SK-N-SH (cell line): Measurements from ENCODE around the gene KCNIP4. TPM values are rescaled to one million over a fixed set of nuclear protein-coding genes. Genes with fewer than 3 reads are reported as not detected.
A peak's percentile ranks its signal among the peaks of the same experiment; 100 is the strongest.

Experiments used
- CTCF ChIA-PET: fragments of 300-600, 350-600 bp; formaldehyde crosslinking; extraction: SDS; loops from one replicate; lab custom pipeline; 2021; lab: Yijun Ruan, JAX
- POLR2A ChIA-PET: fragments of 350-600 bp; sonication (Branson Sonifier 250); formaldehyde crosslinking; extraction: SDS; loops from one replicate; lab custom pipeline; 2020; ENCODE audit warnings: antibody characterized with exemption, inconsistent platforms; lab: Yijun Ruan, JAX
- DNase-seq: peaks from one replicate; pipeline ENCODE4 v3.0.0; 2012
- H2AFZ ChIP-seq: fragments of 200-600 bp; sonication (generic); 2 replicates; pipeline ENCODE4 v1.8.1; 2016; ENCODE audit warnings: antibody characterized with exemption, mild to moderate bottlenecking, low read depth
- H3F3A ChIP-seq: fragments of 200-600 bp; sonication (generic); replicated peaks from 2 replicates; pipeline ENCODE3; 2016; ENCODE audit warnings: antibody characterized with exemption, mild to moderate bottlenecking; ENCODE audit not compliant: insufficient read depth
- H3K27ac ChIP-seq, 2 experiments: fragments of 200-500 bp in 1 of 2; fragments of 200-600 bp in 1 of 2; sonication (Bioruptor generic) in 1 of 2; sonication (generic), shearing (Covaris generic) in 1 of 2; 2 replicates each; pipeline versions ENCODE4 v1.5.1 to v1.6.1; 2014 to 2016; ENCODE audit warnings: low read depth in 2 of 2, inconsistent platforms in 1 of 2, low read length in 1 of 2, mild to moderate bottlenecking in 1 of 2, mixed read lengths in 1 of 2
- H3K27me3 ChIP-seq: fragments of 200-600 bp; sonication (generic), shearing (Covaris generic); 2 replicates; pipeline ENCODE4 v1.6.1; 2016; ENCODE audit warnings: mixed run types; ENCODE audit not compliant: insufficient read depth
- H3K36me3 ChIP-seq, 2 experiments: fragments of 200-500 bp in 1 of 2; fragments of 200-600 bp in 1 of 2; sonication (Bioruptor generic) in 1 of 2; sonication (generic) in 1 of 2; replicated peaks in 1 of 2; 2 replicates each; pipeline versions ENCODE3 to v1.5.1; 2014 to 2016; ENCODE audit warnings: low read length in 1 of 2, mild to moderate bottlenecking in 1 of 2; ENCODE audit not compliant: insufficient read depth in 2 of 2, control insufficient read depth in 1 of 2
- H3K4me1 ChIP-seq, 2 experiments: fragments of 200-500 bp in 1 of 2; fragments of 200-600 bp in 1 of 2; sonication (Bioruptor generic) in 1 of 2; sonication (generic), shearing (Covaris generic) in 1 of 2; 2 replicates each; pipeline versions ENCODE4 v1.5.1 to v1.6.1; 2014 to 2016; ENCODE audit warnings: low read depth in 1 of 2, low read length in 1 of 2, mixed run types in 1 of 2; ENCODE audit not compliant: insufficient read depth in 2 of 2, control insufficient read depth in 1 of 2
- H3K4me2 ChIP-seq: fragments of 200-600 bp; sonication (generic), shearing (Covaris generic); 2 replicates; pipeline ENCODE4 v1.6.1; 2017; ENCODE audit warnings: mixed run types
- H3K4me3 ChIP-seq, 2 experiments: fragments of 200-500 bp in 1 of 2; fragments of 200-600 bp in 1 of 2; sonication (Bioruptor generic) in 1 of 2; sonication (generic), shearing (Covaris generic) in 1 of 2; 2 replicates each; pipeline versions ENCODE4 v1.5.1 to v1.8.1; 2014 to 2016; ENCODE audit warnings: low read depth in 2 of 2, inconsistent platforms in 1 of 2, low read length in 1 of 2, mild to moderate bottlenecking in 1 of 2, mixed read lengths in 1 of 2, moderate library complexity in 1 of 2
- H3K79me2 ChIP-seq: fragments of 200-600 bp; sonication (generic); 2 replicates; pipeline ENCODE4 v1.8.1; 2017; ENCODE audit warnings: mild to moderate bottlenecking; ENCODE audit not compliant: insufficient read depth
- H3K9ac ChIP-seq: fragments of 200-600 bp; sonication (generic); 2 replicates; pipeline ENCODE4 v1.6.1; 2017; ENCODE audit warnings: mixed run types
- H3K9me2 ChIP-seq: fragments of 200-600 bp; sonication (generic); 2 replicates; pipeline ENCODE4 v1.6.1; 2017; ENCODE audit warnings: mixed run types
- H3K9me3 ChIP-seq: fragments of 200-600 bp; sonication (generic); 2 replicates; pipeline ENCODE4 v1.6.1; 2017; ENCODE audit warnings: mixed run types, mild to moderate bottlenecking, moderate library complexity
- H4K20me1 ChIP-seq: fragments of 200-600 bp; sonication (generic); 2 replicates; pipeline ENCODE4 v1.6.1; 2017; ENCODE audit warnings: mild to moderate bottlenecking, mixed run types; ENCODE audit not compliant: insufficient read depth
- CHD2 ChIP-seq: fragments of 150-350 bp; IDR thresholded peaks from 2 replicates; pipeline ENCODE4 v1.6.1; 2018; ENCODE audit warnings: low read length; ENCODE audit not compliant: partially characterized antibody
- ELF1 ChIP-seq: IDR thresholded peaks from 2 replicates; pipeline ENCODE4 v1.4.0; 2012
- EZH2phosphoT487 ChIP-seq: fragments of 200-600 bp; sonication (generic); IDR thresholded peaks from 2 replicates; pipeline ENCODE4 v1.6.1; 2017; ENCODE audit warnings: low read depth, mixed run types, mild to moderate bottlenecking, antibody characterized with exemption, moderate library complexity, borderline replicate concordance
- FOSL2 ChIP-seq: IDR thresholded peaks from 2 replicates; pipeline ENCODE4 v1.4.0; 2012; ENCODE audit warnings: low read depth, mild to moderate bottlenecking, moderate library complexity, borderline replicate concordance
- FOXJ3 ChIP-seq: sonication (generic); formaldehyde crosslinking; IDR thresholded peaks from 2 replicates; pipeline ENCODE4 v1.5.1; 2020; ENCODE audit warnings: mild to moderate bottlenecking, missing genetic modification reagents
- FOXM1 ChIP-seq: IDR thresholded peaks from 2 replicates; pipeline ENCODE4 v1.4.0; 2012; ENCODE audit warnings: low read depth, mild to moderate bottlenecking
- GABPA ChIP-seq: IDR thresholded peaks from 2 replicates; pipeline ENCODE4 v1.4.0; 2012; ENCODE audit warnings: low read depth, mild to moderate bottlenecking
- GATA2 ChIP-seq: sonication (generic); formaldehyde crosslinking; IDR thresholded peaks from 2 replicates; pipeline ENCODE4 v1.5.0; 2020; ENCODE audit warnings: mild to moderate bottlenecking, missing genetic modification reagents
- IRF3 ChIP-seq: fragments of 150-350 bp; IDR thresholded peaks from 2 replicates; pipeline ENCODE4 v1.6.1; 2016; ENCODE audit warnings: mild to moderate bottlenecking, low read depth, low read length
- JUND ChIP-seq: IDR thresholded peaks from 2 replicates; pipeline ENCODE4 v1.4.0; 2012
- MAX ChIP-seq: IDR thresholded peaks from 2 replicates; pipeline ENCODE4 v1.4.0; 2012; ENCODE audit warnings: low read depth
- MXI1 ChIP-seq: IDR thresholded peaks from 2 replicates; pipeline ENCODE4 v1.6.1; 2012; ENCODE audit warnings: mild to moderate bottlenecking, low read depth, low read length, improper control_type of control experiment
- NRF1 ChIP-seq: IDR thresholded peaks from 2 replicates; pipeline ENCODE4 v1.6.1; 2012; ENCODE audit warnings: low read depth, mild to moderate bottlenecking, low read length
- PBX3 ChIP-seq: IDR thresholded peaks from 2 replicates; pipeline ENCODE4; 2012
- POLR2AphosphoS5 ChIP-seq: IDR thresholded peaks from 2 replicates; pipeline ENCODE4 v1.6.1; 2012; ENCODE audit warnings: low read depth, low read length
- RAD21 ChIP-seq: IDR thresholded peaks from 2 replicates; pipeline ENCODE4 v1.6.1; 2012; ENCODE audit warnings: mild to moderate bottlenecking, low read length
- RCOR1 ChIP-seq: fragments of 150-350 bp; IDR thresholded peaks from 2 replicates; pipeline ENCODE4 v1.6.1; 2017; ENCODE audit warnings: antibody characterized with exemption, low read length
- REST ChIP-seq: IDR thresholded peaks from 2 replicates; pipeline ENCODE4 v1.6.1; 2012; ENCODE audit warnings: mild to moderate bottlenecking, low read depth, low read length, moderate library complexity
- RXRA ChIP-seq: IDR thresholded peaks from 2 replicates; pipeline ENCODE4 v1.4.0; 2012; ENCODE audit warnings: low read depth, mild to moderate bottlenecking, borderline replicate concordance
- SIN3A ChIP-seq: IDR thresholded peaks from 2 replicates; pipeline ENCODE4 v1.6.1; 2012; ENCODE audit warnings: low read depth, mild to moderate bottlenecking, low read length, moderate library complexity, borderline replicate concordance
- SMC3 ChIP-seq: IDR thresholded peaks from 2 replicates; pipeline ENCODE4 v1.6.1; 2012; ENCODE audit warnings: low read depth, low read length, improper control_type of control experiment
- TAF1 ChIP-seq: IDR thresholded peaks from 2 replicates; pipeline ENCODE4 v1.6.1; 2012; ENCODE audit warnings: low read depth, mild to moderate bottlenecking, low read length, moderate library complexity, borderline replicate concordance
- TEAD4 ChIP-seq: IDR thresholded peaks from 2 replicates; pipeline ENCODE4 v1.4.0; 2012; ENCODE audit warnings: mild to moderate bottlenecking, borderline replicate concordance; ENCODE audit not compliant: insufficient read depth
- USF1 ChIP-seq: IDR thresholded peaks from 2 replicates; pipeline ENCODE4 v1.4.0; 2012; ENCODE audit warnings: low read depth, borderline replicate concordance
- USF2 ChIP-seq: fragments of 150-350 bp; IDR thresholded peaks from 2 replicates; pipeline ENCODE4 v1.6.1; 2017; ENCODE audit warnings: antibody characterized with exemption, low read length, low read depth, borderline replicate concordance
- YY1 ChIP-seq: IDR thresholded peaks from 2 replicates; pipeline ENCODE4 v1.4.0; 2012; ENCODE audit warnings: low read depth, mild to moderate bottlenecking
- WGBS: methylation state at CpG from one replicate; pipeline ENCODE4 v1.1.6; 2017; ENCODE audit warnings: low lambda C conversion rate; 5-methylcytosine and 5-hydroxymethylcytosine counted together
- polyA plus RNA-seq, 3 experiments: library from polyadenylated mRNA; depleted of rRNA; stranded (reverse); fragments of >200 nt; gene quantifications; 2 replicates each; pipeline ENCODE4 v1.2.3, GENCODE V29; 2012

Gene KCNIP4
- polyA plus RNA-seq, 1 of the 3 experiments (the other 2 are of a cell fraction) = 0.18 TPM

GRCh38 chr4:21733894-21734630, 214.5 kb downstream of the KCNIP4 start:
- ChIA-PET CTCF (interaction anchor here (0.9 to 2.2 kb wide), 6 partner anchors 19 to 220 kb away, joined by 3 to 10 read pairs (median 6); no protein-coding TSS in a partner anchor), POLR2A (interaction anchor here (1.0 to 1.4 kb wide), 3 partner anchors 19 to 38 kb away, joined by 3 to 5 read pairs (median 4); no protein-coding TSS in a partner anchor)
- no peaks in the 10 kb centered on the region for H3K27me3 ChIP-seq
- no peaks in the 10 kb centered on the region for H3F3A ChIP-seq
- H3K36me3 ChIP-seq = no peaks in the 10 kb centered on the region
- peaks cover 0 to 29% of the 10 kb centered on the region in 2 experiments; a peak in 2 of 4 replicates for H3K4me1 ChIP-seq
- peak overlapping the region; percentile 4 to 98; a peak in 3 of 4 replicates for H3K27ac ChIP-seq
- WGBS = 0% methylated on average over 3 of the region's 3 CpGs
- H3K9me2 ChIP-seq = no peaks in the 10 kb centered on the region
- H3K4me3 ChIP-seq = no peak overlapping the region
- no peak overlapping the region for H2AFZ ChIP-seq
- no peaks in the 10 kb centered on the region for H3K9me3 ChIP-seq
- no peaks in the 10 kb centered on the region for H3K79me2 ChIP-seq
- H4K20me1 ChIP-seq = no peaks in the 10 kb centered on the region
- 0 out of 2 replicates have a peak overlapping the region, but pooled peaks have one; percentile 2 for H3K4me2 ChIP-seq
- peak; percentile 67 for DNase-seq
- H3K9ac ChIP-seq = no peak overlapping the region
- TF ChIP-seq PBX3 (peak; percentile 77), CHD2 (peak; percentile 88), FOSL2 (no peak), IRF3 (no peak), USF1 (no peak), GABPA (no peak), FOXJ3 (peak; percentile 96), ELF1 (no peak), USF2 (no peak), TAF1 (no peak), REST (no peak), EZH2phosphoT487 (no peak), JUND (peak; percentile 27; the same call in 1 of the 2 replicates), YY1 (no peak), RXRA (no peak), RAD21 (peak; percentile 41), NRF1 (no peak), SMC3 (no peak), GATA2 (CRISPR knock-in tag) (peak; percentile 88), FOXM1 (peak; percentile 48; the same call in 1 of the 2 replicates), TEAD4 (peak; percentile 78), MAX (no peak), SIN3A (no peak), MXI1 (peak; percentile 44; the same call in 1 of the 2 replicates), POLR2AphosphoS5 (peak; percentile 76), RCOR1 (peak; percentile 94)
